Lower leg skin (tissue), 3 donors: Measurements from ENCODE around the gene SLC25A38.

Experiments used
- CTCF ChIP-seq, 3 donors: fragments of 450-650 bp; IDR thresholded peaks; one replicate each; pipeline ENCODE4 v1.5.1; 2016; ENCODE audit warnings: antibody characterized with exemption in 3 of 3, mild to moderate bottlenecking in 3 of 3, moderate library complexity in 2 of 3
- POLR2A ChIP-seq, 2 donors: fragments of 450-650 bp; IDR thresholded peaks; one replicate each; pipeline ENCODE4 v1.6.1; 2016 to 2017; ENCODE audit warnings: antibody characterized with exemption in 2 of 2, mild to moderate bottlenecking in 1 of 2, moderate library complexity in 1 of 2

DNA sequence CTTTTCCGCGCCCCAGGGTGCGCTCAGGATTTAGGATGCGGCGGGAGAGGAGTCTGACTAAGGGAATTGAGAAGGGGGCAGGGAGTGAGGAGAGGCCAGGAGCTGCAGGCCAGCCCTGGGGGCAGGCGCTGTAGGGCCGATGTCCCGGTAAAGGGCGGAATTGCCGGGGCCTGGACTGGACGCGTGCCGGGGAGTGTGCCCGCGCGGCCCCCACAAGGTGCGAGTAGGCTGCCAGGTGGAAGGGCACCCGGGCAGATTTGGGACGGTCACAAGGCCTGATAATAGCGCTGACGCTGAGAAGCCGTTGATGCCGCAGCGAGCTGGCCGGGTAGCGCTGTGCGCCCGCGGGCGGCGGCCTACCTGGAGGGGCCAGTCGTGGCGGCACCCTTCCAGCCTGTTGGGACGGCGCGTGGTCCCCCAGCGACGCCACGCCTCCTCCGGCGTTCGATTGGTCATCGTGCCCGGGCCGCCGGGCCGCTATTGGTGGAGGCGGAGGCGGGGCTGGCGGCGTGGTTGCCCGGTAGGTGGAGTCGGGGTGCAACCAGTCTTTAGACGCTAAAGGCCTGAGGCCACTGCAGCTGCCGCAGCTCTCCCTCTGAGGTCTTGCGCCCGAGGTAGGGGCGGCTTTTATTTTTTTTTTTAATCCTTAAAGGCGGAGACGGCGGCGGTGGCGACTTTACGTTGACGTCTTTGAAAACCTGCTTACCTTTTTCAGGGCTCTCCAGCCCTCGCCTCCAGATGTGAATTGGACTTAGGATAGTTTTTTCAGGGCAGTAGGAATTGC is 903 bp downstream of the SLC25A38 start:
- TF ChIP-seq CTCF (IDR thresholded peaks at IDR 0.05) = no peak
- TF ChIP-seq POLR2A (IDR thresholded peaks at IDR 0.05) = no peak
